GM20000 (cell line): ENCODE measurements around the gene EPB41L4B.

ENCODE experiments used
- DNase-seq: peaks from one replicate; pipeline ENCODE4 v3.0.0; 2012; ENCODE audit warnings: low spot score
- TF ChIP-seq, protein P1 (sequence below): IDR thresholded peaks from 2 replicates; pipeline ENCODE4 v1.5.1; 2012; ENCODE audit warnings: mild to moderate bottlenecking, control low read depth; ENCODE audit errors: extremely low read depth, missing control alignments

Gene EPB41L4B

DNA sequence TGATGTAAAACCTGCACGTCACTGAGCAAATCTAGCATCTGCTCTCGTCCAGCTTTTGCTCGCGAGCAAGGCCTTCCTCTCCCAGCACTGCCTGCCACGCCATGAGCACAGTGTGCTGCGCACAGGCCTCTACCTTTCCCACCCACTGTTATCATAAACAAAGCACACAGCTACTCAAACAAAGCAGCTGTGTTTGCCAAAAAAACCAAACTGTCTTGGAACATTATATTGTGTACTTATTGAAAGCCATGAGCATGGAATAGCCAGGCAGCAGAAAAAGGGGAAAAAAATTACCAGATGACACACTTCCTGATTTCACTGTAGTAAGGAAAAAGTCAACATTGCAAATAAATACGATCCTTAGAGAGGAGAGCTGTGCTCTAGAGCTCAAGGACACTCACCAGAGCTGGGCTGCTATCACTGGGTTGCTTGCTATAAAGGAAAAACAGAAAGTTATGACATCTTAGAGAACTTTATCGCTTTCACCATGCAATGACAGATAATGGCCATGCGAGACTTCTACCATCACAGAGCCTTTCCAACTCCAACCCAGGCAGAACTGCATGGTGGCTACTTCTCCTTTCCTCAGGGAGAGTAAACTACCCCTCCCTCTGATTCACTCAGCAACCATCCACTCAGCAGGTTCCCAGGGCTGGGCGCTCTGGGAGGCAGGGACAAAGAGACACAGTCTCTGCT lies 69.6 kb downstream of the EPB41L4B start:
- DNase-seq = no peak
- TF ChIP-seq, protein P1, sequence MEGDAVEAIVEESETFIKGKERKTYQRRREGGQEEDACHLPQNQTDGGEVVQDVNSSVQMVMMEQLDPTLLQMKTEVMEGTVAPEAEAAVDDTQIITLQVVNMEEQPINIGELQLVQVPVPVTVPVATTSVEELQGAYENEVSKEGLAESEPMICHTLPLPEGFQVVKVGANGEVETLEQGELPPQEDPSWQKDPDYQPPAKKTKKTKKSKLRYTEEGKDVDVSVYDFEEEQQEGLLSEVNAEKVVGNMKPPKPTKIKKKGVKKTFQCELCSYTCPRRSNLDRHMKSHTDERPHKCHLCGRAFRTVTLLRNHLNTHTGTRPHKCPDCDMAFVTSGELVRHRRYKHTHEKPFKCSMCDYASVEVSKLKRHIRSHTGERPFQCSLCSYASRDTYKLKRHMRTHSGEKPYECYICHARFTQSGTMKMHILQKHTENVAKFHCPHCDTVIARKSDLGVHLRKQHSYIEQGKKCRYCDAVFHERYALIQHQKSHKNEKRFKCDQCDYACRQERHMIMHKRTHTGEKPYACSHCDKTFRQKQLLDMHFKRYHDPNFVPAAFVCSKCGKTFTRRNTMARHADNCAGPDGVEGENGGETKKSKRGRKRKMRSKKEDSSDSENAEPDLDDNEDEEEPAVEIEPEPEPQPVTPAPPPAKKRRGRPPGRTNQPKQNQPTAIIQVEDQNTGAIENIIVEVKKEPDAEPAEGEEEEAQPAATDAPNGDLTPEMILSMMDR = no peak

DNA sequence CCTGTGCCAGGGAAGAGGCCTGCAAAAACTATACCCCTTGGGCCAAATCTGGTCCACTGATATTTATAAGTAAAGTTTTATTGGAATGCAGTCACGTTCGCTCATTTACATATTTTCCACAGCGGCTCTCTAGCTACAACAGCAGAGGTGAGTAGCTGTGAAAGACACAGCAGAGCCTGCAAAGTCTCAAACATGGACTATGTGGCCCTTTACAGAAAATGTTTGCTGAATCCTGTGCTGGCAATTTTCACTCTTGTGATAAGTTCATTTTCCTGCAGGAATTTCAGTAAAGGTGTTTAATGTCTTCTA lies 70.1 kb downstream of the EPB41L4B start:
- TF ChIP-seq, protein P1 = no peak
- DNase-seq = no peak

DNA sequence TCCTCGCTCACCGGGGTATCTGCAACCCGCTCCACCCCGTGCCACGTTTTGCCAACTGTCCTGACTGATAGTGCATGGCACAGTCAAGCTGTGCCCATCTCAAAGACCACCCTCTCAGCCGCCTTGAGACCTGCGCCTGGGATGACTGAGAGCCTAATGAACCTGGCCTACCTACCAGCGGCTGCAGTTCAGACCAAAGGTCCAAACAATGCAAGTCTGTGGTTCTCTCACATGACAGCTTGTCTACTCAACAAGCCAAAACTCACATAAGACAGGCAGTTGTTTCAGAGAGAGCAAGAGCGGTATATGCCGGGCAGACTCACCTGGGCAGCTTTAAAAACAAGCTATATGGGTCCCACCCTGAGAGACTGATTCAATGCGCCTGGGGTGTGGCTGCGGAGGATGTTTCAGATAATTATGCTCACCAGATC lies 70.5 kb downstream of the EPB41L4B start:
- DNase-seq = no peak
- TF ChIP-seq, protein P1 = no peak

DNA sequence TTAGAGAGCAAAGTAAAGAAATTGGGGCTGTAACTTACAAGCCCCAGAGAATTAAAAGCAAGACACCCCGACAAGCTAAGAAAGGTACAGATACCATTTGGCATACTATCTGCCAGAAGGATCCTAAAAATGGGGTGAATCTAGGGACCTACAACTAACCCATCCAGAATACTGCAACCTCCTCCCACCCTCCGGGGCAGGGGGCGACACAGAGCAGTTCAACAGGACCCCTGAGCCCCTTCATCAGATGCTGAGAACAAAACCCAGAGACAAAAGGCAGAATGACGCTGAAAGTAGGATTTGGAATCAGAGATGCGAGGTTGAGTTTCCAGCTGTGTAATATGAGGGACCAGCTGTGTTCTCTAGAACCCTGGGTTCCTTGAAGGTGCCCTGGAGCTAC lies 71.2 kb downstream of the EPB41L4B start:
- TF ChIP-seq, protein P1 = no peak
- DNase-seq = no peak

DNA sequence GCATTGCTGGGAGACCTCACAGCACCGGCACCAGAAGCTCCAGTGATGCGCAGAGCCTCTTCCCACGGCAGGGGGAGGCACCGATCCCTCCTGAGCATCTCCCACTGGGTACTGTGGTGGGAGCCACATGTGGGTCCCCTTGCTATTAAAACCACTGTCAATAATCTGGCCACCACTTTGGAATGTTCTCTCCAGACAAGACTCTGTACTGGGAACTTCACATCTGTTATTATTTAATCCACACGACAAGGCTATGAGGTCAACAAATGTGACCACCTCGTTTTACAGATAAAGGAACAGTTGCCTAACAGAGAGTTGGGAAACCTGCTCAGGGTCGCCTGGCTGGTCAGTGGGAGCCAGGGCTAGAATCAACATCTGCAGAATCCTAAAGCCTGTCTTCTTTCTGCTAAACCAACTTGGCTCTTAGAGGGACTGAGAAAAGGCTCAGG lies 72.7 kb downstream of the EPB41L4B start:
- TF ChIP-seq, protein P1 = no peak
- no peak for DNase-seq

DNA sequence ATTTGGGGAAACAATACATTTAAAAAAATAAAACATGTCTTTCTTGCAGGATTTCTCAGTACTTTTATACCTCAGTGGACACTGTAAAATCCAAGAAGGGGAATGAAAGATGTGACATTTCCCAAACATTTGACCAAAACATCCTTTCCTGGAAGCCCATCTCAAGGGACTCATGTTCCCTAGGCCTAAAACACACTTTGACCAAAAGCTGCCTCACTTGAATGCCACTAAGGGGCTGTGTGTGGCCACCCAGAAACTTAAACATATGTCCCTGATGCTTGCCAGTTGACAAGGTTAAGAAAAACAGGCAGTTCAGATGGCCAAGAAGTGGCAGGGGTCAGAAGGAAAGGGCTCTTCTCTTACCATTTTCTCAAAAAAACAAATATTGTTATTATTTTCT lies 73.6 kb downstream of the EPB41L4B start:
- DNase-seq = no peak
- TF ChIP-seq, protein P1 = no peak

DNA sequence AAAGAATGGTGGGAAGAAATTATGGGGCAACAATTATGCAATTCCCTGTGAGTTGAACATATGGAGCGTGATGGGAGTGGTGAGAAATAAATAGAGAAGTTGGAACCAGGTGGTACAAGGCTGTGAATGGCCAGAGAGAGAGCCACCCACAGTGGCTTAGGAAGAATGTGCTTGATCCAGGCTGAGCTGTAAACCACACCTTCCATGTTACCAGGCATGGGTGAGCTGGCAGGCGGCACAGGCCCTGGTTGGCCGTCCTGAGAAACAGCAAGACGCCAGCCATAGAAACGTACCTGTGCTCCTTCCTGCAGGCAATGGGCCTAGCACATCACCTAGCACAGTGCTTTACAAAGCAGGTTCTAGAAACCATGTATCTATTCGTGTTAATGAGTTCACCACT lies 74.3 kb downstream of the EPB41L4B start:
- no peak for DNase-seq
- TF ChIP-seq, protein P1 = no peak
